Measurements from ENCODE around the gene POLD3.

Gene POLD3

DNA sequence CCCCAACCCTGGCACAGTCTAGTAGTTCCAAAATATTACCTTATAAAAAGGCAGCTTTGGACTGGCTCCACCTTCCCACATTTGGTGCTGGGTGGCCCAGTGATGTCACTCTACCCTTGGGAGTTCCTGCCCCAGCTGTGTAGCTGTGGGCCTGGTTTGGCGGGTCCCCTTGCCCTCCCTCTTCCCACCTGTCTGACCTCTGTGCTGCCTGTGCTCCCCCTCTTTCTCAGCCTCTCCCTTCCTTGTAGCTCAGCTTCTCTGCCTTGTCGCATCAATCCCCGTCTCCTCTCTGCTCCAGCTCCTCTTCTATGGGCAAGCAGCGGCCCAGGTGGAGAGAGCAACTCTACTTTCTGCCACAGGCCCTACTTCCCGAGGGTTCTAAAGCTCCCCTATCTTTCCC, 84.2 kb downstream of the POLD3 start:
- no peak for DNase-seq

DNA sequence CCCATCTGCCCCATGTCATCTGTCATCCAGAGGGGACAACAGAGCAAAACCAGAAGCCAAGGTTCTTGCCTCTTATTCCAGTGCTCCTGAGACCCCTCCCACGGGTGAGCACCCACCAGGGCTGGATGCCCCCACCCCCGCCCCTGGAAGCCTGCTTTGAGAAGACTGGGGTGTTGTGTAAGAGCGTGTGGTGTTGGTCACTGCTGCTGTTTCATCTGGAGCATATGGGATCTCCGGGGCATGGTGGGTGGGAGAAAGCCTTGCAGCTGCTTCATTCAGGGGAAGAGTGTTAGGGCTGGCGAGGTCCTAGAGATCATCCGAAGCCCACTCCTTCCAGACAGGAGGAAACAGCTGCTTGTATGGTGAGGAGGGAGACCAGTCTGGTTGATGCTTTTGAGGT, 84.7 kb downstream of the POLD3 start:
- DNase-seq = no peak

DNA sequence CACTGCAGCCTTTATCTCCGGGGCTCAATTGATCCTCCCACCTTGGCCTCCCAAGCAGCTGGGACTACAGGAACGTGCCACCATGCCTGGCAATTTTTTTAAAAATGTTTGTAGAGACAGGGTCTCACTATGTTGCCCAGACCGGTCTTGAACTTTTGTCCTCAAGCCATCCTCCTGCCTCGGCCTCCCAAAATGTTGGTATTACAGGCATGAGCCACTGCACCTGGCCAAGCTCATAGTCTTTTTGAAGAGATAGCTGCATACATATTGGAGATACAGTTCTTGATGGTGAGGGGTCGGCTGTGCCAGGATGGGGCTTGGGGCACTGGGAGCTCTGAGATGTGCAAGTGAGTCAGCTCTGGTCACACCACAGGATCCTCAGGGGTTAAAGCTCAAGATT, 85.7 kb downstream of the POLD3 start:
- no peak for DNase-seq

DNA sequence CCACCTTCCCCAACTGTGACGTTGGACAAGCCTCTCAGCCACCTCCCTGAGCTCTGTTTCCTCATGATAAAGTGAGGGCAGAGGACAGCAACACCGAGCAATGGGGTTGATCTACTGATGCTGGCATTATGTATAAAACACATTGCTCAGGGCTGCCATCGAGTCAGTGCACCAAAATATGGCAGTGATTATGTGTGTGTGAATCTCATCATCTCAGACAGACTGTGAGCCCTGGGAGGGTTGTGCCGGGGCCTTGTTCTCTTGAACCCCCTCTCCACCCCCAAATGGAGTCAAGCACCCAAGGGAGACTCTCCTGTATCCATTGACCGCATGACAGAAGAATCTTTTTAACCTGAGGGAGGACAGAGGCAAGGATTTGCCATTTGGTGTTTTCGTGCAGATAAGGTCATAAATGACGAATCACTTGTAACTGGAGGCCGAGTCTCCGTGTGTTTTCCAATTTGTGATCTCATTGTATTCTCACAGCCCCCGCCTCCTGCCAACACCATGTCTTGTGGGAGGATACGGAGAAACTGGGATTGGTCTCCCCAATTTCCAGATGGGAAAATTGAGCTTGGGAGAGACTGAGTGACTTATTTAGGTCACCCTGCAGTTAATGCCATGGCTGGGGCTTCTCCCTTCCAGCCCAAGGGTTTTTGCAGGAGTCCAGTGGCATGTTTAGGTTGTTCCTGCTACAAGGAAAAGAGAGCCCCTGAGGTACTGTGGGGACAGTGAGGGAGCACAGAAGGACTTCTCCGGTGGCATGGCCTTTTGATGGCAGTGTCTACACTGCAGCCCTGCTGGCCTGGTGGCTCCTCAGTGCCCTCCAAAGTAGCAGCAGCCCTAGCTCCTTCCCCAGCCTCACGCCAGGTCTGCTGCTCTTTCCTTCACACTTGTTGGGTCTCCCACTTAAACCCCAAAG, 86.5 kb downstream of the POLD3 start:
- no peak for DNase-seq

DNA sequence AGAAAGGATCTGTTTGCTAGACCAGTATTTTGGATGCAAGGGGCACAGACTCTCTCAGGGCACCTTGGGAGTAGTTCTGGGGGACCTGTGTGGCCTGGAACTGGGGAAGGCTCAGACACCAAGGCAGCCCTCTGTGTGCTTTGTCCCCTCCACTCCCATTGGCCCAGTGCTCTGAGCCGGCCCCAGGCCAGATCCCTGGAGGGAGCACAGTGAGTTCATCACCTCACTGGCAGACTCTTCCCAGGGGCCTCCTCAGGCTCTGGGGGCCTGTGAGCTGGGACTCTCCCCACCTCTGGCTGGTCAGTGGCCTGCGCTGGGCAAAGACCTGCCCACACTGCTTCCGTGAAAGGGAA, 87.1 kb downstream of the POLD3 start:
- DNase-seq = no peak

DNA sequence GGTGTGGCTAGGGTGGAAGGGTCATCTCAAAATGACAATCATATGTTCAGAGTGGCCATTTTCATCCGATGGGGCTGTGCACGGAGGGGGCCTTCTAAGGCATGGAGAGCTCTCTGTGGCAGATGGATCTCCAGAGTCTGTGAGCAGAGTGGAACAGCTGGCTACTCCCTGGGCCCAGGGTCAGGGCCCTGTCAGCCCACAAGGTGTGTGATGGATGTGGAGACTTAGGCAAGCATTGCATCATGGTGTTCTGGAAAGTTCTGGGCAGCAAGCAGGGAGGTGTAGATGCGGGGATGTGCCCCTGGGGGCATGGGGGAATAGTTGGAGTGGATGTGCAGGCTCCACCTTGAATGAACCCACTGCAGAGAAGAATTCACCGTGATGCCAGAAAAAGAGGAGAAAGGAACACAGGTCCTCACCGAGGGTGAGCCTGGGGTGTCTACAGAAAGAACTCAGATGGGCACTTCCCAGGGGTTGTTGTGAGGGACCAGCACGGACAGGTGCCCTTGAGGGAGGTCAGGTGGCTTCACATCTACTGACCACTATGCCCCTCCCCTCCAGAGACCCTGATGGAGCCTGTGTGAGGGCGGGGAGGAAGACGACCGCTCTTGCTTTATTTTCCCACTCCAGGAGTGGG, 87.8 kb downstream of the POLD3 start:
- no peak for DNase-seq

DNA sequence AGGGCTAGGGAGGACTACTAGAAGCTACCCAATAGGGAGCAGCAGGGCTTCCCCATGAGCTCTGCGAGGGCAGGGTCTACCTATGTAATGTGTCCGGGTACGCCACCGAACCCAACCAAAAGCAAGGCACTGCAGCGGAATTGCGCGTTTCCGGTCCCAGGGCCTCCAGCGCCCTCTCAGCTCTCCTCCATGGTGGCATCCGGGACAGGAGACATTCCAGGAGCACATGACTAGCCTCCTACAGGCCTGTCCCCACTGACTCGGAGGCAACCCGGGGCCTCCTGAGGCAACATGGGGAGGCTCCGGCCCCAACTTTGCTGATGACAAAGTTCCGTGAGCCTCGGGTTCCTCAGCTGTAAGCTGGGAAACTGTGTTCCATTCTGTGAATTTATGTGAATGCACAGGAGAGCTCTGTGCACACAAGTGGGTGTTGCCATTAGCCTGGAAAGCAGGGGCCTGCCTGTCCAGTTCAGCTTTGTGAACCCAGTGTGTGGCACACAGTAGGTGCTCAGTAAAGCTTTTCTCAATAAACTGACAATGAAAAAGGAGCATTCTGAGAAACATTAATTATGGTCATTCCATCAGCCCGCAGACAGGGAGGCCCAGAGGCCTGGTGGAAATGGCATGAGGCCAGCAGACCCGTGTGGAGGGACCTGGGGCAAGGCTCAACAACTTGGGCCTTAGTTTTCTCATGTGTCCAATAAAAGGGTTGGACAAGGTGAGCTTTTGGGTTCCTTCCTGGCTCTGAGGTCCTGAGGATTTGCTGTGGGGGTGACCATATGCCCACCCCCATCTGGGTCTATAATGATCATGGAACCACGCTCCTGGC, 88.5 kb downstream of the POLD3 start:
- DNase-seq = no peak

DNA sequence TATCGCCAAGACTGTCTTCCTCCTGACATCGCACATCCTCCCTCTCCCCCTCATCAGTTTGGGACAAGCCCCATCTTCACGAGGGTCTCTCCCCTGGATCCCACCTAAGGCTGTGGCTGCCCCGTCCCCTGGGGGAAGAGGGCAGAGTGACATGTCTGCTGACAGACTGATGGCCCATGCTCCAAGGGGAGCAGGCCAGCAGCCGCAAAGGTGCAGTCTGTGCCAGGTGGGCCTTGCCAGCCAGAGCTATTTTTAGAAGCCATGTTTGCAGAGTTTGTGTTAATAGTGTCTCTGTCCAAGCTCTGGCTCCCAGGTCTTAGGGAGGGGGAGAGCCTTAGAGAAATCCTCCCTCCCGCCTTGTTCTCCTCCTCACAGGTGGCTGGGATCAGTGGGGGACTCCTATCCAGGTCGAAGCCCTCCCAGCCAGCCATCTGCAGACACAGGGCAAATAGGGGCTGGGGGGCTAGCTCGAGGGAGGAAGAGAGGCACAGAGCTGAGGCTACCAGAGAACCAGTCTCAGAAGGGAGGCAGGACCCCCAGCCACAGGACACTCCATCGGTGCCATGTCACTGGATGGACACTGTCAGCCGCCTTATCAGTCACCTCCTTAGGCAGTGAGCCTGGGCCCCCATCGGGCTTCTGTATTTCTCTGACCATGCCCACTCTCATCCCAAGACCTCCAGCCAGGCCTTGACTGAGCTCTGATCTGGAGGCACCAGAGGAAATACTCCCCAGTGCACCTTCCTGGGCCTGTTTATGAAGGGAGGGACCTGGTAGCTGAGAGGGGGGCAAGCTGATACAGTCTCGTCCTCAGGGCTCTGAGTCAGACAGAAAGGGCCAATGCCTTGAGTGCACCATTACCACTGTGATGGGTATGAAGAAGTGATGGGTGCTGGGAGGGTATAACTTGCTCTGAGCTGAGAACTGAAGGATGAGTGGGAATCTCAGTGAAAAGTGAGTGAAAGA, 89.6 kb downstream of the POLD3 start:
- no peak for DNase-seq

DNA sequence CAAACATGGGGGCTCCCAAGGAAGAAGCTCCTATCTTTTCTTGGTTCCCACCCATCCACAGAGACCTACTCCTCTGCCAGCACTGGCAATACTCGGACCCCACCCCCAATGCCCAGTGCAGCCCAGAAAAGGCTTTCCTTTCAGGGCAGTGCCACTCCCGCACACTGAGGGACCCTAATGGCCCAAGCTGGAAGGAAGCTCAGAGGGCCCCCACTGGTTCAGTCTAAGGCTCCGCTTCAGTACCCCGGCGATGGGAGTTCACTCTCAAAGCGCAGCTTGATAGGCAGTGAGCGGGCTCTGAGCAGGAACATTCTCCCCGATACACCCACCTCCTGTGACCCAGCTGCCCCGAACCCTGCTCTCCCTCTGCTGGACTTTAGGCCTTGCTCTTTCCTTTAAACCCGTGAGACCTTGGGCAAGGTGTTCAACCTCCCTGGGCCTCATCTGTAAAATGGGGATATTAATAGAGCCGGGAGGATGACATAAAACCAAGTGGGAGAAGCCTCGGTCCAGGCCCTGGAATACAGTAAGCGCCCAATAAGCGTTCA, 90.4 kb downstream of the POLD3 start:
- no peak for DNase-seq

DNA sequence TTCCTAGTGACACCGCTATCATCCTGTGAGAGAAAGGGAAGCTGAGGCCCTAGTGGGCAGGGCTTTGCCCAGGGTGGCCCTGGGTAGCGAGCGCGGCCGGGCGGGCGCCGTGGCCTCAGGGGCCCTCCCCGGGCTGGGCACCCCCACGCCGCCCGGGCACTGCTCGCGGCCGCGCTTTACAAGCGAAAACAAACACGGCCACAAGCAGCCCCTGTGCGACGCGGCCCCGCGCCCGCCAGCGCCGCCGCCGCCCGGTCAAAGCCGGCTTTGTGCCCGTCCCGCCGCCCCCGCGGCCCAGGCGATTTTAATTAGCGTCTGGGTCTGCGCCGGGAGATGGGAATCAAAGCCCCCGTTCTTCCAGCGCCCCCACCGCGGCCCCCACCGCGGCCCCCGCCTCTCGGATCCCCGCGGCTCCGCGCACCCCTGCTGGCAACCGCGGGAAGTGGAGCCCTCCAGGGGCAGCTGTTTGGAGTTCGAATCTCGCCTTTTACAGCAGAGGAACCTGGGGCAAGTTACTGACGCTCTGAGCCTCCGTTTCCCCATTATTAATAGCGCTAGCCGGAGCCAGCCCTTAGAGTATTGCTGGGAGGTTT, 91.0 kb downstream of the POLD3 start:
- no peak for DNase-seq

DNA sequence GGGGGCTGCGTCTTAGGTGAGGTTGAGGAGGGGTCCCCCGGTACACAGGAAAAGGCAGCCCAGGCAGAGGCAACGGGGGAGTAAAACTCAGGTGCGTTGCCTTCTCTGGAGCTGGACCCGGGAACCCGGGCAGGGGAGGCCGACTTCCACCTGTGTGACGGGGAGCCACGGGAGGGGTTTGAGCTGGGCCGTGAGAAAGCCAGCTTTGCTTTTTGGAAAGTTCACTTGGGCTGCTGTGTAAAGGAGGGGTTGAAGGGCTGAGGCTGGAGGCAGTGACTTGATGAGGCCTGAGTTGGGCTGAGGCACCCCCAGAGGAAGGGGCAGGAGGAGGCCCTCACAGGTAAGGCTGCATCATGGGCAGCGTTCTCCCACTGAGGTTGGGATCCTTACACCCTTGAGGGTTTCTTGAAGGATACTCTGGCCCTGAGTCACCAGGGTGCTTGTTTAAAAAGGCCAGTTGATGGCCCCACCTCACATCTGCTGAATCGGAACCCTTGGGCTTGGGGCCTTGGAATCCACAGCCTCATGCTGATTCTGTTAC, 91.6 kb downstream of the POLD3 start:
- no peak for DNase-seq

DNA sequence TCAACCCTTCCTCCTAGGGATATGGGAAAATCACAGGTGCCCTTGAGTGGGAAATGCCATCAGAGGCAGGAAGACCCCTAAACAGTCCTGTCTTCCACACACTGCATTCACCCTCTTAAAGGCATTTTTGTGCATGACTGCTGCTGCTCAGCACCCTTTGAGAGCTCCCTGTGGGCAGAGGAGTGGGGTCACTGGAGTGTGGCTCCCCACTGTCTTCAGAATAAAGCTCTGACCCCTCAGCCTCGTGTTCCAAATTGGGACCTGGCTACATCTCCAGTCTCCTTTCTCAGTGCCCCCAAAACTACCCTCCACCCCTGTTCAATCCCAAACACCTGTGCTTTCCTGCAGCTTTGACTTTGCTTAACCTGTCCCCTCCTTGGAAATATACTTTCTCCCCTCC, 92.3 kb downstream of the POLD3 start:
- DNase-seq = no peak

DNA sequence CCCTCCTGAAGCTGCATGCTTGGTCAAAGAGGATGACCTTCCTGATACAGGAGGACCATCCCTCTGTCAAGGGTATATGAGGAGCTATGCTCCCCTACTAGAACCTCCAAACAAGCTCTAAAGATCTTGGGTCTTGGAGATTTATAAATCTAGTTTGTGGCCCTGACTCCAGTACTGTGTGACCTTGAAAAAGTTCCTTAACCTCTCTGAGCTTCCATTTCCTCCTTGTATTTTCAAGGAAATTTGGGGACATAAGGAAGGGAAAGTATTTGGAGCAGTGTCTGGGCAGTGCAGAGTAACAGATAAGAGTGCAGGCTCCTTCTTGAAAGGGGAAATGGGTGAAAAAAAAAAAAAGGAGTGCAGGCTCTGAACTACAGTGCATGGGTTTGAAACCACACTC, 93.0 kb downstream of the POLD3 start:
- no peak for DNase-seq

DNA sequence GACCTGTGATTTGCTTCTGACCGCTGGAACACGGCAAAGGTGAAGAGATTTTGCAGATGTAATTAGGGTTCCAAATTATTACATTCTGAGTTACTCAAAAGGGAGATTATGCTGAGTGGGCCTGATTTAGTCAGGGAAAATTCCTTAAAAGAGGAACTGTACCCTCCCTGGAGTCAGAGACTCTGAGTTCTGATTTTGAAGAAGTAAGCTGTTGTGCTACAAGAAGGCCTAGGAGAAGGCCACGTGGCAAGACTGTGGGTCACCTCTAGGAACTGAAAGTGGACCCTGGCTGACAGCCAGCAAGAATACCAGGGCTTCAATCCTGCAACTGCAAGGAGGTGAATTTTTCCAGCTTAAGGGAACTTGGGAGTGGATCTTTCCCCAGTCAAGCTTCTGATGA, 93.5 kb downstream of the POLD3 start:
- peak; percentile 15 to 36 for DNase-seq

DNA sequence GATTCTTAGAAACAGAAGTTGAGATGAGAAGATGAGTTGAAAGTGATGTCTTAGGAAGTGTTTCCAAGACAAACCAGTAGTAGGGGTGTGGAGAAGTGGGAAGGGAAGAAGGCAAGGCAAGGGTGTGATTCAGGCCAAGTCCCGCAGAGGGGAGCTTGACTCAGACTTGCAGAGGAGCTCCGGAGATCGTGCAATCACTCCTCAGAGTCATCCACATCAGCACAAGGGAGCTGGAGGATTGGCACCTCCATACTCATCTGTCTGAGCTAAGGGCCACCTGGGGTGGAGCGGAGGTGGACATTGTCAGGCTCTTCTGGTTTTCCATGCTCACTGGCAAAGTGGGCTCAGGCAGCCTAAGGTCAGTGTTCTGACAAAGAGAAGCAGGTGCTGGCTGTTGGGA, 94.4 kb downstream of the POLD3 start:
- no peak for DNase-seq

DNA sequence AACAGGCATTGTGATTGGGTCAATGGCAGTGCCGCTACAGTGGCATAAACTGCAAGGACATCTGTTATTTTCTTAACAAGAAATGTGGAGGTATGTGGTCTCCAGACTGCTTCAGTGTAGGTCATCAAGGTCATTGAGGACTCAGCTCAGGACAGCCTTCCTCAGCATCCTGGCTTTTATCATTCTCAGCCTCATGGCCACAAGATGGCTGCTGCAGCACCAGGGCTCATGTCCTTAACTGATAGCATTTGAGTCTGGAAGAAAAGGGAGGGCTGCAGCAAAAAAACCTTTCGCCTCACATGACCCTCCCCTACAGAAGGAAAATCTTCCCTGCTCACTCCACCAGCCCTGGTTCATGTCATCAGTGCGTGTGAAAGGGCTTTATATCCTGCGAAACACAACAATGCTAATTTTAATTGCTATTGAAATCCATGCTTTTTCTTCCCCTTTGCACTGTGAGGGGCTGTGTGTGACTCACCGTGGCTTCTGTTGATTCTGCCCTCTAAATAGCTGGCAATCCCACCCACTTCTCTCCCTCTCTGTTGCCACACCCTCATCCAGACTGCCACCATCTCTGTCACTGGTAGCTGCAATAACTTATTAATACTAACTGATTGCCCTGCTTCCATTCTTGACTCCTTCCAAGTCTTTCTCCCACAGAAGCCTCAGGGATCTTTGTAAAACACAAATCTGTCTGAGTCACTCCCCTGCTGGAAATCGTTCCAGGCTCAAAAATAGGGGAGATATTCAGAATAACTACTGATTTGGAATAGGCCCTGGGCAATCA, 95.0 kb downstream of the POLD3 start:
- DNase-seq = no peak

DNA sequence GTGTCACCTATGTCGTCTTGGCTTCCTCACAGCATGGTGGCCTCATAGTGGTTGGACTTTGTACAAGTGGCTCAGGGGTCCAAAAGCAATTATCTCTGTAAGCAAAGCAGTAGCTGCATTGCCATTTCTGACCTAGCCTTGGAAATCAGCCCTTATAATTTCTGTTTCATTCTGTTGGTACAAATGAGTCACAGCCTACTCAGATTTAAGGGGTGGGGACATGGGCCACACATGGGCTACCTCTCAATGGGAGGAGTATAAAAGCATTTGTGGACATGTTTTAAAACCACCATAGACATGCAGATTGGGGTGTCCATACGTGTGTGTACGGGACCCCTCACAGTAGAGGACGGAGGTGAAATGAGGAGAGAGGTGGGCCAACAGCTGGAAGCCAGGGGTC, 97.3 kb downstream of the POLD3 start:
- no peak for DNase-seq

DNA sequence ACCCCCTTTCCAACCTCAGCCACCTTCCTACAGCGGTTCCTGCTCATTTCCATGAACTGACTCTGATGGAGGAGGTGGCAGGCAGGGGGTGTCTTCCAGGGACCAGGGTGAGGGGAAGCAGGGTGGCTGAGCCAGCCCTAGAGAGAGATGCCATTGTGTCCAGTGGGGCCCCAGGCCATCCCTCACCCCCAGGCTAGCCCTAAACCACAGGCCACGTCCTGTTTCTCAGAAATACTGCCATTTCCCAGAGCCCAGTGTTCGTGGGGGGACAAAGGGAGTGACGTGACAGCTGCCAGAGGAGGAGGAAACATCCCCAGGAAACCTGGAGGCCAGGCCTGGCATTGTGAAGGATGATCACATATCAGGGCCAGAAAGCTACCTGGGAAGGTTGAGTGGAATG, 99.4 kb downstream of the POLD3 start:
- no peak for DNase-seq
